Fibroblast of skin of scalp (primary cell): Measurements from ENCODE around the gene ARHGAP15.

Experiments
- DNase-seq: peaks from one replicate; pipeline ENCODE4 v3.0.0-alpha.2; 2013

ARHGAP15 gene

DNA sequence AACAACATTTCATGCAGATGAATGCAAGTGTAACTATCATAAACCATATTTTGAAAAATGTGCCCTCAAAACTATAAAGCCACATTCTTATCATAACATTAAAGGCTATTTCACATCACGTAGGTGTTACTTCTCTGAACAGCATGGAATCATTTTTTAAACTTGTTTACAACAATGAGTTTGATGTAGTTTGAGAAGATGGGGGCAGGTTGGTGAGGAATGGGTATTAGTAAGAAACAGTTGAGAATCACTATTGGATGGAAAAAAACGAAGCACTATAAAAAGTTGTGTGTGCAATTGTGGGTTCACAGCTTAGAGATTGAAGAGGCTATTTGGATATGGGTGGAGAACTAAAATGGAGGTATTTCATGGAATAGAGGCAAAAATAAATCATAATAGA lies 569.1 kb downstream of the ARHGAP15 start:
- no peak for DNase-seq

DNA sequence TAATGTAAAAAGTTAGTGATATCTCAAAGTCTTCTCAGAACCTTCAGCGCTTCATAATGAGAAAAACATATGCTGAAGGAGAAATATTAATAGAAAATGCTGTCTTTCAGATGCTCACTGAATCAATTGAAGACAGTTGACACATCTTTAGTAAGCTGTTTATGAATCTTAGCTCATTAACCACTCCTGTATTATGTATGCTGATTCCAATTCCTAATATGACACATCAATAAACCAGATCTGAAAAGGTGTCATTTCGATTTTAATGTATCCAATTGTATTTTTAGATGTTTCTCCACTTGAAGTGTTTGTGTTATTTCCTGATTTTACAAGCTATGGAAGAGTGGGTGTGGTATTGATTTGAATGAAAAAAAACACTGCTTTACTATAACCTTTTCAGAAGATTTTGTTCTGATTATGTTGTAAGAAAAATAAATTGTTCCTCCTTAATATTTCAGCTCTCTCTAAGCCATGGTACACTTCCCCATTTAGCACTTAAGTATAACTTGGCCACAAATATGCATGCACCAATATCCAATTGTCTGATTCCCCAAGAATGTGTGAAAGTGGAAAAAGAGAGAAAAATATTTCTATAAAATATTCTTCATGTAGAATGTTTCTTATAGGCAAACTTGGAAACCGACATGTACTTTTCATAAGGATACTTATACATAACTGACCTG lies 569.8 kb downstream of the ARHGAP15 start:
- no peak for DNase-seq

DNA sequence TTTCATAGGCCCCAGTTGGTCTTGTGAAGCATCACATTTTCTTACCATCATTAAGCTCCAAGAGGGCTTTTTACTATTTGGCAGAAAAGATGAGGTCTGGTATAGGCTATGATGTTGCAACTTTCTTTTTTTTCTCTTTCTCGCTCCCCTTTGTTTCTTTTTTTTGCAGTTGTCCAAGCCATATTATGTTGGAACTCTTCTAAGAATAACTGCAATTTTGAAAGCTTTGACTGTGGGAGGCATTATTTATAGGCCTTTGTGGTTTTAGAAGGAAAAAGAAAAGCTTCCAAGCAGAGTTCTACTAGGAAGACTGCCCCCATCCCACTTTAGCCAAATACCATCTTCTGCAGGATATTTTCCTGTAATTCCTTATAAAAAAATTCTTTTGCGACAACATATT lies 571.6 kb downstream of the ARHGAP15 start:
- DNase-seq = peak; percentile 58

DNA sequence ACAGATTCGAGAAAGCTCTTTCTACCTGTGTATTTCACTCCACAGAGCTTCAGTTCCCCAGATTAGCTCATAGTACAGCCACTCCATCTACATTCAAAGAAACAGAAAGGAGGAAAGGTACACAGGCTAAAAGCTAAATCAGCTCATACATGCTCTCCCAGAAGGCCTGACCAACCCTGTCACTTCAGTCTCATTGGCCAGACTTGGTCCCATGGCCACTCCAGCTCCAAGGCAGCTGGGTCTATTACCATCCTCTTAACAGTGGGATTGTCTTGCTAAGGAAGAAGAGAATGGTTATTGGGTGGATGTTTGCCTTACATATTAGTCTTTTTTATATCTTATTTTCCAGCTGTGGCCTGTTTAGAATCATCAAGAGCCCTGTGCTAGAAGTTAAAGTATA lies 572.6 kb downstream of the ARHGAP15 start:
- no peak for DNase-seq

DNA sequence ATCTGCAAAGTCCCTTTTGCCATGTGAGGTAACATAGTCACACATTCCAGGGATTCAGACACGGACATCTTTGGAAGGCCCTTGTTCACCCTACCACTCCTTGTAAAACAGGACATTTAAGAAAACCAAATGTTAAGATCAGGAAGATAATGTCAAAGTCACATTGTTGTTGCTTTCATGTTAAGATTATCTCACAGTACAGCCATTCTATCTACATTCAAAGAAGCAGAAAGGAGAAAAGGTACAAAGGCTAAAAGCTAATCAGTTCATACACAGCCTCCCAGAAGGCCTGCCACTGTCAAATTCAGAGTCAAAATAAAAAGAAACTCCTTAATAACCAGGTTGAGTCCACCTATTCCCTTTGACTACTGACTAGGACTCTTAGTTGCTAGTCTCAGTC lies 573.7 kb downstream of the ARHGAP15 start:
- DNase-seq = no peak

DNA sequence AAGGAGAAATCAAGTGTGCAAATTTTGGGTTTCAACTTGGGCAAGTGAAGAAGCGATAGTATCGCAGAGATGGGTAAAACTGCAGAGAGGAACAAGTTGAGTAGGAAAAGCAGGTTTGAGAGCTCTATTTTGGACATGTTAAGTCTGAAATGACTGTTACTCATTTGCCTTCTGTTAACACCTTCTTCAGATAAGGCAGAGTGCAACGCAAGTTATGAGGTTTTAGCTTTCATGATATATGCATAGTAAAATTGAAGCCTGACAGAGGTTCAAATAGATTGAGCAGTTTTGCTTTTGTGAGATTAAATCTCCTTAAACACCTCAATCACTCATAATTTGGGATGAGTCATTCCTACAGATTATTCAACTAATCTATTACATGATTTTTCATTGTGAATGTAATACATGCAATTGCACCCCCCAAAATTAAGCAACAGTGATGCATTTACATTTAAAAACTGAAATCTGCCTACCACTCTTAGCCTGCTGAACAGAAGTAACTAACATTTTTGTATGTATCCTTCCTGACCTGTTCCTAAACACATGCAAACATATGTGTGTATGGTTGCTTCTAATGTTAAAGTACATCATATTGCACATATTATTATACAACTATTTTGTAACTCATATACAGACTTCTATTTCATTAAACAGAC lies 575.4 kb downstream of the ARHGAP15 start:
- no peak for DNase-seq

DNA sequence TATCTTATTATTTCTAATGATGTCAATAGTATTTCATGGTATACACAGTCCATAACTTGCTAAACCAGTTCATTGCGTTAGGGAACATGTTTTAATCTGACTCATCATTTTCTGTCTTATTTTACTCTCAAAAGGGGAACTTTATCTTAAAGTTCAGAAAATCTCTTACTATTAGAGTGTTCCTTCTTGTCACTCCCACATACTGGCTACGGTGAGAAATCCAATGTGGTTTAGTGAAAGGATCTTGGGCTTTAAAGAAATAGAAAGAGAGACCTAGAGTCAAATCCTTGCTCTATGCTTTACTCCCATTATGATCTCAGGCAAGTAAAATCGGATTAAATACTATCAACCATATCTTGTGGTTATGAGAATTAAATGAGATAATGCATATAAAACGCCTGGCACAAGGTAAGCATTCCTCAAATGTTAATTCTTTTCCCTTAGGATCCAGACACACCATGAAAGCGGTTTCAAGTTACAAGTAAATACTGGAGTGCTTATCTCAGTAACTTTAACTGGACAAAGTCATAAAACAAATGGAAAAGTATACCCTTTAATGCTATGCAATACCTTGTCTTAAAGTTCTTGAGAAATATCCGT lies 576.0 kb downstream of the ARHGAP15 start:
- peak; percentile 48 for DNase-seq

DNA sequence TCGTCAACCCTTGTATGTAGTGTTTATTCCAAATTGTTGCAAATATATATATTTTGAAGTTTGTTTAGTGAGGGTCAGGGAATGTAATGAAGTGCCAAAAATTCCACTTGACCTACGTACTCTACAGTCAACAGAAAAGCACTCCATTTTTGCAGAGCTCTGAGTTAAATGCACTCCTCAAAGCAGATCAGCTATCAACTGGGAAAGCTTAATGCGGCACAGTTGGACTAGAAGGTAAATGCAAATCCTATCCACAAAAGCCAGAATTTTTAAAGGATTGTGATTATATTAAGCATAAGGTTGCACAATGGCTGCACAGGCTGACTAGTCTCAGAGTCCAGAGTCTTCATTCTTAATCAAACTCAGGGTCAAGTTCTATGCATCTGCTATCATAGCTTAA lies 577.1 kb downstream of the ARHGAP15 start:
- DNase-seq = no peak

DNA sequence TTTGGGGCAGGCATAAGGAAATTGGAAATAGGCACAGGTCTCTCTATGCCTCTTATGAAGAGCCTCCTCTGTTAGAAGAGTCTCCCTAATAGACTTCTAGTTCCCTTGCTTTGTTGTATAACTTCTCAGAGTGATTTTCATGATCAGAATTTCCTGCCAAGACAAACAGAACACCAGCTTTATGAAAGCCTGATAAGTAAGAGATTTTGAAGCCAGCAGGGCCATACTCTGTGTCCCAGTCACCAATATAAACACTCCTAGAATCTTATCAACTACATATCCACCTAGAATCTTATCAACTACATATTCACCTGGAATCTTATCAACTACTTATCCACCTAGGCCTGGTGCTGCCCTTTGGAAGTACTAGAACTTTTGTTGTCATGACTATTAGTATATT lies 579.5 kb downstream of the ARHGAP15 start:
- no peak for DNase-seq

DNA sequence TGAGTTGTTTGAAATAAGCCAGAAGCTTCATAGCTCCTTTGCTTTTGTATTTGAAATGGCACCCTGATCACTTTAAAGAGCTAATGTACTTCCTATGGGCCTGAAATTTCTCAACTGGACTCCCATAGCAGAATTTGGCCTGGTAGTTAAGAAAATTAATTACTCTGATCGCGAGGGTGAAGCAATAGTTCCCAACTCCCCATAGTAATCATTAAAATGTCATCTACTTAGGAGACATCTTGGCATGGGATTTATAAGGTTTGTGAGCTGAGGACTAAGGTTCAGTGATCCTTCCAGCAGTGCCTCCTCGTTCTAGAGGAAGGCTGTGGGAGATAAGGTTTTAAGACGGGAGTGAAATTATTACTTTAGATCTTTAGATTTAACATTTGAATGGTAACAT lies 581.0 kb downstream of the ARHGAP15 start:
- no peak for DNase-seq

DNA sequence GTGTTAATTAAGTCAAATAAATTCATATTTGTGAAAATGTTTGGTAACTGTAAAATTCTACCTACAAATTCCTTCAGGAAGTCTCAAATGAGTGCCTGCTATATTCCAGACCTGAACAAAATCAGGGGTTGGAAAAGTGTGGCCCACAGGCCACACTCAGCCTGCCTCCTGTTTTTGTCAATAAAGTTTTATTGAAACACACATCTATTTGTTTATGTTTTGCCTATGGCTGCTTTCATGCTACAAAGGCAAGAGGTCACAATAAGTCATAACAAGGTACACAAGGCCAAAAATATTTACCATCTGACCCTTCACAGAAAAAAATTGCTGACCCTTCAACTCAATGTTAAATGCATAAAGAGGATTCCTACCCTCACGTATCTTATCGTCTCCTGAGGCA lies 581.7 kb downstream of the ARHGAP15 start:
- no peak for DNase-seq

DNA sequence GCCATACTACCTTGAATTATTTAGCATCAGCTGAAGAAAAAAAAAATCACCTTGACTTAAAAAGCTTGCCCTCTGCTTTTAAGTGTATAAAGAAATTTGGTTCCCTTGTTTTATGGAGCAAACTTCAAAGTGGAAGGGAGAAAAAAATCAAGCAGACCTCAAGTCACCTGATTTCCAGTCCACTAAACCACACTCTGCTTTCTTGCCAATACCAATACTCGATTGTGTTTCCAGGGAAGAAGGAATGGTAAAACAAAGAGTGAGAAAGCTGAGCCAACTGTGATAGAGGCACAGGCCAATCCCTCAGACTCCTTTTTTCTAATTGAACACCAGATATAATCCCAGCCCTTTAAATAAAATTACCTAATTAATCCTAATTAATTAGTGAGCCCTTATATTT lies 587.3 kb downstream of the ARHGAP15 start:
- no peak for DNase-seq

DNA sequence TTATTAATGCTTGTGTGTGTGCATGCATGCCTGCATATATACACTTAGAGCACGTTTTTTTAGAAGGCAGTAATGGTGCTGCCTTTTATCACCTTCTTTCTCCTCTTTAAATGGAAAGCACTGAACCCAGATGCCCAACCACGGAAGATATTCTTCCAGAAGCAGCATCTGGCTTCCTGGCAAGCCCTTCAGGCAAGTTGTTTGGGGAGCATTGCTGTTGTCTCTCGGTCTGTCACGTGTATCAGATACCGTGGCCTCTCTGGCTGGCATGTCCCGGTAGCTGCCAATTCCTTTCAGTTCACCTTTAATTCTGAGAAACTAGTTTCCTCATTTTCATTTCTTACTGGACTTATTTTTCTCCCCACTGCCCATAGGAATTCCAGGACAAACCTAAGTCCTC lies 587.8 kb downstream of the ARHGAP15 start:
- DNase-seq = no peak

DNA sequence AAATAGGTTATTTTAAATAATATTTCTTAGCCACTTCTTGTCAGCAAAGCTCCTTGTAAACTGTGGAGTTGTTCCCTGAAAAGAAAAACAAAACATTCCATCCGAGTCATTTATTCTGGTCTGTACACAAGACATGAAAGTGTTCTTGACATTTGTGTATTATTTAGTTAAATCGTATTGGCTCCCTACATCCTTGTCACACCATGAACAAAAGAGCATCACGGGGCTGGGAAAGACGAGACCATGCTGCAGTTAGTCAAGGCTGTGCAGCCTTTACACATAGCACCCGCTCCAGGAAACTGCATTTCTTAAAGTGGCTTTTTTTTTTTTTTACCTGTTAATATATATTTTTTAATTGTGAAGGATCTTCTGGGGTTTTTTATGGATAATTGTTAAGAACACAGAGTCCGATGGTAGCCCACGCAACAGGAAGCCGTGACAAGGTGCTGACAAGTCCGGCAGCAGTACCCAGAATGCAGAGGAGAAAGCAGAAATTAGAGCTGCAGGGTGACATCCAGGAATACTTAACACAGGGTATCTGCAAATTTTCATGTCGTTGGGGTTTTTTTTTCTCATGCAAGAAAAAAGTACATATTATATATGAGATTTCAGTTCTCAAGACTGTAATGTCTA lies 588.4 kb downstream of the ARHGAP15 start:
- DNase-seq = no peak

DNA sequence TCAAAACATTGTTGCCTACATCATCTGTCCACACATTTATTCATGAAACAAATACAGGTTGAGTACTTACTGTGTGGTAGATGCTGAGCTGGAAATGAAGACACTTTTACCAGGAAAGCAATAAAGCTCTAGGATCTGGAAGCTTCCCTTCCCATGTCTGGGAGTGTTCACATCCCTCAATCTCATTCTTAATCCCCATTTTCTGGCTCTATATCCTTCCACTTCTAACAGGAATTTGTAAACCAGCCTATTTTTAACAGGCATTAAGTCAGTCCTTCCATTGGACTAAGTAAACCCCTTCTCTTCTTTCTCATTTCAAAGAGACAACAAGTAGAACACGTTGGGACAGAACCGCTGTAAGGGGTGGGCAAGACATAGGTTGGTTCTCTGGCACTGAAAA lies 589.5 kb downstream of the ARHGAP15 start:
- DNase-seq = no peak

DNA sequence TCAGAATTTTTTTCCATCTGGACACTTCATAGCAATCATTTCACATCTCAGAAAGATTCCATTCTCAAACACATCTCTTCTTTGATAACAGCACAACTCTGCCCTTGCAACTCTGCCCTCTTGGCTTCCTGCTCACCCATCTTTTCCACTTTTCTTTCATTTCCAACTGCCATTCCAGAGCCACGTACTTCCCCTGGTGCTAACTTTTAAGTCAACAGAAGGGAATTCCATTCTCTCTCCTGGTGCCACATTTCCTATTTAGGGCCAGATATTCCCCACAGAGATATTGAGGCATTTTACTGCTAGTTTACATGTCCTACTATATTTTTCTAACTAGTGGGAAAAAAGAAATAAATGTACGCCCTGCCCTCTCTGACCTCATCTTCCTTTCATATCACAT lies 590.2 kb downstream of the ARHGAP15 start:
- peak; percentile 22 for DNase-seq

DNA sequence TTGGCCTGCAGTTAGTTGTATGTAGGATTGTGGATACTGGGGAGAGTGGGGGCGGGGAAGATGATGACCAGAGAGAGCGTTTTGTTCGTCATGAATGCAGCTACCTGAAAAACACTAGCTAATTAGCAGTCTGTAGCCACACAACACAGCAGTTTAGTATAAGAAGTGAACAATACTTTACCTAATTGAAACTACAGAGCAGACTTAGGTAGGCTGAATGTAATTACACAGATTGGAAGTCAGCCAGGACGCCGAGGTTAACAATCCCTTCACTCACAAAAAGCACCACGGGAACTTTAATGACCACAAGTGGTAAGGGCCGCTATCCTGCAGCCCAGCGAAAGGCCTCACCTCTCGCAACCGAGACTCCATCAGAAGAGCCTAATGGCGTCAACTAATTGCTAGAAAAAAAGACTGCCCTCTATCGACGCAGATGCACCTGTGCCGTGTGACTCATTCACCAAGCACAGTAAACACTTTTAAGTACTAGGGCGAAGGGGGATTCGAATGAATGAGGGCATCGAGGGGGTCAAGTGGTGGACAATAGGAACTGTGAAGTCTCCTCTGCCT lies 591.0 kb downstream of the ARHGAP15 start:
- DNase-seq = no peak

DNA sequence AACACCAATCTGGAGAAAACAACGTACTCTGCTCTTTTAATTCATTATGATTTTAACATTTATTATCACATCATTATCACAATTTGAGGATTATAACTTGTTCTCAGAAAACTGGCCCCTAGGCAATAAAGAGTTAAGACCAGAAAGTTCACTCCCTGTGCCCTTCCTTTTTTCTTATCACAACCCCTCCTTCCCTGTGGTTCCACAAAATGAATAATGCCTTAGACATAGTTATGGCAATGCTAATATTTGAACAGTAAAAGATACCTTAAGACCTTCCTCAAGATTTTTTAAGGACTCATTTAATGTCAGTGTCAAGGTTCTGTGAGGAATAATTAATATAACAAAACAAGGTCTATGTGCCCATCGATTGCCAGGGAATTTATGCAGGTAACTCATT lies 596.2 kb downstream of the ARHGAP15 start:
- no peak for DNase-seq

DNA sequence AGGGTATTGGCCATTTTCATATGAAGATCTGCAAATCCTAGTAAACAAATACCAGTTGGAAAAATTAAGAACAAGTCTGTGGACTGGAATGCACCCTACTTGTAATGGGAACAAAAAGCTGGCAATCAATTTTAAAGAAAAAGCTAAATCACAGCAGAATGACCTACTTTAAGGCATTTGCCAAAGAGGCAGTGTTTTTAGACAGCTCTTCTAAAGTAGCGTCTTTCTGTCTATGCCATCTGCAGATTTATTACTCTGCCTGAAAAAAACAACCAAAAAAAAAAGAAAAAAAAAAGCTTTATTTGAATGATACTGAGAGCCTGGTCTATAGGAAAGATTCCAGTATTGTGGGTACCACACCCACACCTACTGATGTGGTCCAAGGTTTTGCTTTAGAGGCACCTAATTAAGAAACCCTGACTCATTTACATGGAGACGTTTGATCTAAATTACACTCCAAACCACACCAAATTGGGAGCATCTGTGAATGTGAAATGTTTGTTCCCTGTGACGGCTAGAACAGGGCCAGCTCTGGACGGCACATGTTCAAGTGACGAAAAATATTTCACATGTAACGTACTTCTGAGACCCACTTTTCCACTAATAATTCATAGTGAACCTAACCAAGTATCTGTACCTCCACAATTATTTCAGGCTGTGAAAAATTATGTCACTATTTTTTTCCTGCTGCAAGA lies 597.1 kb downstream of the ARHGAP15 start:
- DNase-seq = no peak

DNA sequence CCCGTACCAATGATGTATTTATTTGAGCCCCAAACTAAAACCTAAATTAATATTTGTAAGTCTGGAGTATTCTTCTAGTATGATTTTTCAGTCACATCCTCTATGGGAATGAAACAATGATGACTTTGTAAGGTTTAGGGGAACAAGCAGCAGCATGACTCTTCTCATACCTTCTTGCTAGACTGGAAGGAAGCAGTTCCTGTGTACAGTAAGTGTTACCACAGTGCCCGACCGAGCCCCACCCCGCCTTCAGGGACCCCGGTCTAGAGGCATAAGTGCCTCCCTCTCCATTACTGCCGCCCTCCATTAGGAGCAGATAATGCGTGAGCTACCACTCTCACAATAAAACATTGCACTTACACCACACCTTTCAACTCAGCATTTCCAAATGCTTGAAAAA lies 599.3 kb downstream of the ARHGAP15 start:
- DNase-seq = no peak

DNA sequence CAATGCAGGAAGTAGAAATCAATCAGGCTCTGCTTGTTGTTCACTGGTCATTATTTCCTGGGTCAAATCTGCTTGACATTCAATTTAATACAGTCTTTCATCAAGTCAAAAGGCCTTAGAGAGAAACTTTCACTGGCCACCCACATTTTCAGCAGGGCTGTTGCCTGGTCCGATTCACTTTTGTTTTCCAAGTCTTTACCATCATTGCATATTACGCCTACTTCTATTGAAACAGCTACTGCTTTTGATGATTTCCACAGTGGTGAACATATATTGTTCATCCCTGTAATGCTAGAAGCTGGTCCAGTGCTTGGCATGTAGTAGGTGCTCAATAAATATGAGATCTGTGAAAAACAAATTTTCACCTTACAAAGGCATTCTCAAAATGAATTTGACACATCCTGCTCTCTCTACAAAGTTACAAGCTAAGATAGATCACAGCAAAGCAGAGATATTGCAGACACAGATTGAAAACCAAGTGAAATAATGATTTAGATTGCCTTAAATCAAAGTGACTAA lies 600.1 kb downstream of the ARHGAP15 start:
- DNase-seq = no peak

DNA sequence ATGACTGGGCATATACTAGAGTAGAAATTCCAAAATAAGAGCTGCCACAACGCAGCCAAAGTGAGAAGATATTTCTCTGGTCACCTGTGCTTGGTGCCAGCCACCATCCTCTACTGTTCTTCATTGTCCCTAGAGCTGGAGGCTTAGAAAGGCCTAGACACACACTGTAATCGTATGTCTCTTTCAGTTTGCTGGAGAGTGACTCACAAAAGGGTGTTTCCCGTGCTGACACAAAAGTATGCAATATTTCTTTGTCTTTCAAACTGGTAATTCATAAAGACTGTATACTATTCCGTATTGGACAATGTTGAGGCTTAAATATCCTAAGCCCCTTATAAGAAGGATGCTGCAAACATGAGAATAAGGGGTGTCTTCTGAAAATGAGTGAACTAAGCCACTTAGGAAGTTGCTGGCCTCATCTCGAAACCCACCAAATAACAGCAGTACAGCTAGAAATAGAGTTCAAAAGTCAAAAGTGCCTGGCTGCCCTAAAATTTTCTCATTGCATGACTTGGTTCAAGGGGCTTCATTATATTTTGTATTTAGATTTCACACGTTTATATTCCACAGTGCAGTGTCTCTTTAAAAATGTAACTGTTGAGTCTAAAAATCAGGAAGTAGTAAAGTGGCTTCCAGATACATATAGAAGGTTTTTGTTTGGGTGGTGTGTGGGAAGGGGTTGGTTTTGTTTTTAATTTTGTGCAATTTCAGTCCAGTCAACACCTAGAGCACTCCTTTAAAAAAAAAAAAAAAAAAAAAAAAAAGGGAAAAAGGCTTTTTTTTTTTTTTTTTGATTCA lies 601.1 kb downstream of the ARHGAP15 start:
- DNase-seq = peak; percentile 51
